GM23248 (cell line): ENCODE data around the gene NRCAM.

Experiments
- EZH2 ChIP-seq: fragments of 200-600 bp; sonication (generic); IDR thresholded peaks from 2 replicates; pipeline ENCODE4 v1.6.1; 2018; ENCODE audit warnings: antibody characterized with exemption, mild to moderate bottlenecking; ENCODE audit not compliant: insufficient read depth, poor library complexity, severe bottlenecking
- EZH2phosphoT487 ChIP-seq: fragments of 200-600 bp; sonication (generic); IDR thresholded peaks from 2 replicates; pipeline ENCODE4 v1.6.1; 2018; ENCODE audit warnings: antibody characterized with exemption, moderate library complexity, mild to moderate bottlenecking, low read depth; ENCODE audit not compliant: insufficient read depth

DNA sequence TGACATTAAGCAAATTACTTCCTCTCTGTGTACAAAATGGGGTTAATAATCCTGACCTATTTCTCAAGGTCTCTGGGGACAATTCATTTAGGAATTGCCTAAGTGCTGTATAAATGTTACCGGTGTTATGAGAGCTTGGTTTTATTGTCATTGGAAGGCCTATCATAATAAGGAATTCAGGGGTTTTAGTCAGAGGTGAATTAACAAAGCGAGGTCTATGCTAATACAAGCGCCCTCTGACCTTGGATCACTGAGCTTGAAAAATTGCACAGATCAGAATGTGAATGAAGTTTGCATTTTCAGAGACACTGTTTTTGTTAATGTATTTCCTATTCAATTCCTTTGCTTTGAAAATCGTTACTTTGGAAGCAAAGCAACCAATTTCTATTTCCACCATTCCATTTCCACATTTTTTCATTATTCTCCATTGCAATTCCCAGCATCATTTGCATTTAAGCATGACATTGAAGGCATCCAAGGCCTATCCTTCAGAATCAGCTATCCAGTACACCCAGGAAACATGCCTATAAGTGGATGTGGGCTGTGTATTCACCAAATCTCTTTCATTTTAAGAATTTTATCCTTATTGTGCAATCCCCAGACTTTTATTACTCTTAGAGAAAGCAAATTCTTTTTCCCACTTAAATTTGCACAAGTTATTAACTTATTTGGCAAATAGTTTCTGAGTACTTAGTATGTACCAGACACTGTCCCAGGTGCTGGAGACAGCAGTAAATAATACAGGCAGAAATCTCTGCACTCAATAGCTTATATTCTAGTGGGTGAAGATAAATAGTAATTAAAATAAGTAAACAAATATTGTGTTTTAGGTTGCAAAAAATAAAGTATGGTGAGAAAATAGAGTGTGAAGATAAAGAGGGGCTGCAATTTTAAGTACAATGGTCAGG, 133.1 kb downstream of the NRCAM start:
- TF ChIP-seq EZH2 = no peak
- TF ChIP-seq EZH2phosphoT487 = no peak
